HepG2 (cell line): ENCODE results near the gene C1QTNF6. TPM values are rescaled to one million over a fixed set of nuclear protein-coding genes. Genes with fewer than 3 reads are reported as not detected.

Experiments
- ATAC-seq: fragments of 200-7000 bp; cut with Tn5 transposase; 3 replicates; pipeline ENCODE4 v1.9.1; 2020; ENCODE audit warnings: mild to moderate bottlenecking, moderate library complexity
- BruUV-seq: library from RNA; stranded (reverse); fragments of 400-500 nt; replicated peaks from 2 replicates; lab custom pipeline; 2021; lab: Mats Ljungman, UMichigan
- CTCF ChIA-PET: fragments of 300-600 bp; formaldehyde crosslinking; extraction: SDS; loops from one replicate; lab custom pipeline; 2021; ENCODE audit warnings: low total read pairs, inconsistent platforms, low intra/inter-chr PET ratio; lab: Yijun Ruan, JAX
- POLR2A ChIA-PET: fragments of 350-600 bp; sonication (Branson Sonifier 250); formaldehyde crosslinking; loops from one replicate; lab custom pipeline; 2020; ENCODE audit warnings: antibody characterized with exemption, inconsistent platforms; lab: Yijun Ruan, JAX
- DNase-seq: peaks from one replicate; pipeline ENCODE4 v3.0.0-alpha.2; 2015; ENCODE audit warnings: low spot score
- FAIRE-seq: peaks from 3 replicates; lab custom pipeline; 2011; peaks lifted over from hg19 to GRCh38; lab: Jason Lieb, UNC
- H2AFZ ChIP-seq: one replicate; pipeline ENCODE4 v1.6.1; 2011; ENCODE audit warnings: low read length, inconsistent platforms
- H3K27ac ChIP-seq: fragments of 300-600 bp; 3 replicates; pipeline ENCODE4 v1.8.0; 2011; ENCODE audit warnings: mixed run types, mild to moderate bottlenecking, mixed read lengths, low read length, inconsistent platforms; ENCODE audit not compliant: insufficient read depth; ENCODE audit errors: extremely low read length
- H3K27me3 ChIP-seq, 2 experiments: fragments of 200-600 bp in 1 of 2; 2 replicates in 1 of 2; 3 replicates in 1 of 2; pipeline versions ENCODE4 v1.6.0 to v1.8.0; 2011; ENCODE audit warnings: low read length in 2 of 2, mild to moderate bottlenecking in 2 of 2, moderate library complexity in 2 of 2, inconsistent platforms in 1 of 2; ENCODE audit not compliant: insufficient read depth in 2 of 2, control insufficient read depth in 1 of 2
- H3K36me3 ChIP-seq, 2 experiments: fragments of 200-600 bp in 1 of 2; replicated peaks in 1 of 2; 2 replicates in 1 of 2; 3 replicates in 1 of 2; pipeline versions ENCODE4 v1.5.1 to v1.8.0; 2011; ENCODE audit warnings: low read length in 2 of 2, inconsistent platforms in 1 of 2; ENCODE audit not compliant: insufficient read depth in 2 of 2, control insufficient read depth in 1 of 2
- H3K4me1 ChIP-seq: 2 replicates; pipeline ENCODE4 v1.5.1; 2012; ENCODE audit warnings: low read length, inconsistent platforms; ENCODE audit not compliant: insufficient read depth
- H3K4me2 ChIP-seq: 2 replicates; pipeline ENCODE4 v1.6.0; 2011; ENCODE audit warnings: low read depth, low read length, inconsistent platforms
- H3K4me3 ChIP-seq, 3 experiments: fragments of 200-600 bp in 1 of 3; sonication (generic), shearing (Covaris generic) in 1 of 3; replicated peaks in 1 of 3; 2 replicates each; pipeline ENCODE4 v1.5.1; 2011 to 2016; ENCODE audit warnings: low read length in 3 of 3, inconsistent platforms in 2 of 3, low read depth in 2 of 3, mild to moderate bottlenecking in 2 of 3, control low read depth in 1 of 3, mixed read lengths in 1 of 3; ENCODE audit not compliant: insufficient read depth in 1 of 3
- H3K79me2 ChIP-seq: one replicate; pipeline ENCODE4 v1.6.1; 2011; ENCODE audit warnings: low read length, inconsistent platforms; ENCODE audit not compliant: insufficient read depth
- H3K9ac ChIP-seq: 2 replicates; pipeline ENCODE4 v1.6.0; 2011; ENCODE audit warnings: mild to moderate bottlenecking, low read depth, low read length, inconsistent platforms; ENCODE audit not compliant: insufficient read depth
- H3K9me3 ChIP-seq: 2 replicates; pipeline ENCODE4 v1.5.1; 2012; ENCODE audit warnings: mild to moderate bottlenecking, low read length
- H4K20me1 ChIP-seq: 2 replicates; pipeline ENCODE4 v1.6.0; 2011; ENCODE audit warnings: inconsistent platforms, mild to moderate bottlenecking, low read length, moderate library complexity; ENCODE audit not compliant: insufficient read depth
- FOSL1 ChIP-seq: sonication (generic); formaldehyde crosslinking; IDR thresholded peaks from 2 replicates; pipeline ENCODE4 v1.9.0; 2021; ENCODE audit warnings: missing genetic modification reagents, borderline replicate concordance
- HNF4G ChIP-seq, 2 experiments: sonication (generic) in 1 of 2; formaldehyde crosslinking in 1 of 2; IDR thresholded peaks; 2 replicates each; pipeline versions ENCODE4 v1.4.0 to v1.6.1; 2011 to 2020; ENCODE audit warnings: borderline replicate concordance in 2 of 2, low read depth in 2 of 2, mild to moderate bottlenecking in 2 of 2, low read length in 1 of 2, missing genetic modification reagents in 1 of 2, moderate library complexity in 1 of 2
- NR2F1 ChIP-seq, 2 experiments: fragments of 450-650 bp in 1 of 2; formaldehyde crosslinking in 1 of 2; IDR thresholded peaks; 2 replicates each; pipeline versions ENCODE4 v1.5.0 to v1.6.1; 2016 to 2020; ENCODE audit warnings: mild to moderate bottlenecking in 1 of 2, missing compliant biosample characterization in 1 of 2, missing genetic modification reagents in 1 of 2, moderate library complexity in 1 of 2
- NR2F2 ChIP-seq: IDR thresholded peaks from 2 replicates; pipeline ENCODE4 v1.6.1; 2012; ENCODE audit warnings: low read depth, inconsistent platforms, borderline replicate concordance
- SYNCRIP ChIP-seq: fragments of 200-400 bp; formaldehyde crosslinking; IDR thresholded peaks from 2 replicates; pipeline ENCODE4 v1.6.1; 2018; ENCODE audit warnings: mild to moderate bottlenecking, low read depth, low read length; ENCODE audit not compliant: insufficient read depth
- ZNF274 ChIP-seq: sonication (generic); formaldehyde crosslinking; IDR thresholded peaks from 2 replicates; pipeline ENCODE4 v1.5.1; 2020; ENCODE audit warnings: mild to moderate bottlenecking, missing genetic modification reagents
- ZNF737 ChIP-seq: sonication (generic); formaldehyde crosslinking; IDR thresholded peaks from 2 replicates; pipeline ENCODE4 v1.5.0; 2020; ENCODE audit warnings: missing genetic modification reagents, mild to moderate bottlenecking, borderline replicate concordance
- ZNF781 ChIP-seq: sonication (generic); formaldehyde crosslinking; IDR thresholded peaks from 2 replicates; pipeline ENCODE4 v1.5.1; 2020; ENCODE audit warnings: borderline replicate concordance, mild to moderate bottlenecking, missing genetic modification reagents; ENCODE audit errors: not compliant biosample characterization
- WGBS: methylation state at CpG from one replicate; pipeline ENCODE4 v1.1.6; 2017; ENCODE audit warnings: low lambda C conversion rate; 5-methylcytosine and 5-hydroxymethylcytosine counted together
- in situ Hi-C: cut with HindIII; loops from 2 replicates; pipeline ENCODE4 v1.10.0; 2017; ENCODE audit warnings: low pct_unique_long_range_greater_than_20kb; ENCODE audit not compliant: extremely low pct_ligation_motif_present
- intact Hi-C: fragments of 100-400 bp; cut with micrococcal nuclease; formaldehyde crosslinking; loops from one replicate; pipeline ENCODE4 v1.10.0; 2022; ENCODE audit not compliant: unreplicated experiment
- polyA plus RNA-seq, 8 experiments: library from polyadenylated mRNA; depleted of rRNA in 3 of 8; stranded (reverse) in 7 of 8; unstranded in 1 of 8; fragments of >200 nt; fragmentation: Illumina TruSeq in 4 of 8; extraction: Trizol in 4 of 8; gene quantifications; 2 replicates each; pipeline versions ENCODE4 v1.2.1 to v1.2.3, GENCODE V29; 2011 to 2016; ENCODE audit warnings: low read depth in 4 of 8, missing spikeins in 1 of 8, mixed read lengths in 1 of 8; ENCODE audit not compliant: insufficient read depth in 1 of 8
- total RNA-seq, 5 experiments: library from RNA; depleted of rRNA; stranded (reverse); fragments of >200 nt; fragmentation: Illumina TruSeq; extraction: Trizol; gene quantifications; 2 replicates each; pipeline ENCODE4 v1.2.3, GENCODE V29; 2016; ENCODE audit warnings: low read depth in 1 of 5
- TF ChIP-seq, protein P1 (sequence below): sonication (generic); formaldehyde crosslinking; IDR thresholded peaks from 2 replicates; pipeline ENCODE4 v1.5.0; 2020; ENCODE audit warnings: mild to moderate bottlenecking, missing genetic modification reagents
- TF ChIP-seq, protein P2 (sequence below): sonication (generic); formaldehyde crosslinking; IDR thresholded peaks from 2 replicates; pipeline ENCODE4; 2020; ENCODE audit warnings: missing genetic modification reagents, mild to moderate bottlenecking, borderline replicate concordance

C1QTNF6 gene
- total and polyA plus RNA-seq, 2 of the 13 experiments (the other 11 are each of a cell fraction or from before 2014, with no cell fraction given) = 2.7 to 6.9 TPM

DNA sequence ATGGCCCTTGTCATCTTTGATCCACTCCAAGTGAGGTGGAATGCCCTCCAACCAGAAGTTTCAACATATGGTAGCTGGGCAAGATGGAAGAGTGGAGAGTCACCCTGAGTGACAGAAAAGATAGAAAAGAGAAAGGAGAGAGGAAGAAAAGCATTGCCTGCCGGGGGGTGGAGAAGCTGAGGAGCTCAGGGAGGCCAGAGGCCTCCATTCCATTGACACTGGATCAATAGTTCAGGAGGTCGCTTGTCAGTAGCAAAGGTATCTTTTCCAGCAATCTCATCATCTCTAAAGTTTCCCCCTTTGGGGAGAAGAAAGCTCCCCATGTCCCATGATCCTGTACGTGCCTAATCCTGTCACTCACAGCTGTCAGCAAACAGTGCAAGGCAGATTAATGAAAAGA, 6.7 kb upstream of the C1QTNF6 start (continued):
- TF ChIP-seq NR2F2 = peak; percentile 43; the same call in 1 of the 2 replicates
- no peak for TF ChIP-seq ZNF781 (CRISPR knock-in tag)
- TF ChIP-seq HNF4G (IDR thresholded peaks at IDR 0.05; ENCODE audit: borderline replicate concordance, low read depth, low read length) = peak; percentile 49; the same call in 1 of the 2 replicates
- no peak for TF ChIP-seq HNF4G (CRISPR knock-in tag; IDR thresholded peaks at IDR 0.05; ENCODE audit: borderline replicate concordance, low read depth)
- no peak for TF ChIP-seq ZNF737
- TF ChIP-seq FOSL1 (CRISPR knock-in tag) = no peak
- peak in 1 of 2 experiments; percentile 47; a peak in 2 of 4 replicates for TF ChIP-seq NR2F1 (CRISPR knock-in tag; IDR thresholded peaks at IDR 0.05)
- TF ChIP-seq, protein P1, sequence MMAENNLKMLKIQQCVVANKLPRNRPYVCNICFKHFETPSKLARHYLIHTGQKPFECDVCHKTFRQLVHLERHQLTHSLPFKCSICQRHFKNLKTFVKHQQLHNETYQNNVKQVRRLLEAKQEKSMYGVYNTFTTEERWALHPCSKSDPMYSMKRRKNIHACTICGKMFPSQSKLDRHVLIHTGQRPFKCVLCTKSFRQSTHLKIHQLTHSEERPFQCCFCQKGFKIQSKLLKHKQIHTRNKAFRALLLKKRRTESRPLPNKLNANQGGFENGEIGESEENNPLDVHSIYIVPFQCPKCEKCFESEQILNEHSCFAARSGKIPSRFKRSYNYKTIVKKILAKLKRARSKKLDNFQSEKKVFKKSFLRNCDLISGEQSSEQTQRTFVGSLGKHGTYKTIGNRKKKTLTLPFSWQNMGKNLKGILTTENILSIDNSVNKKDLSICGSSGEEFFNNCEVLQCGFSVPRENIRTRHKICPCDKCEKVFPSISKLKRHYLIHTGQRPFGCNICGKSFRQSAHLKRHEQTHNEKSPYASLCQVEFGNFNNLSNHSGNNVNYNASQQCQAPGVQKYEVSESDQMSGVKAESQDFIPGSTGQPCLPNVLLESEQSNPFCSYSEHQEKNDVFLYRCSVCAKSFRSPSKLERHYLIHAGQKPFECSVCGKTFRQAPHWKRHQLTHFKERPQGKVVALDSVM (CRISPR knock-in tag) = peak; percentile 88

DNA sequence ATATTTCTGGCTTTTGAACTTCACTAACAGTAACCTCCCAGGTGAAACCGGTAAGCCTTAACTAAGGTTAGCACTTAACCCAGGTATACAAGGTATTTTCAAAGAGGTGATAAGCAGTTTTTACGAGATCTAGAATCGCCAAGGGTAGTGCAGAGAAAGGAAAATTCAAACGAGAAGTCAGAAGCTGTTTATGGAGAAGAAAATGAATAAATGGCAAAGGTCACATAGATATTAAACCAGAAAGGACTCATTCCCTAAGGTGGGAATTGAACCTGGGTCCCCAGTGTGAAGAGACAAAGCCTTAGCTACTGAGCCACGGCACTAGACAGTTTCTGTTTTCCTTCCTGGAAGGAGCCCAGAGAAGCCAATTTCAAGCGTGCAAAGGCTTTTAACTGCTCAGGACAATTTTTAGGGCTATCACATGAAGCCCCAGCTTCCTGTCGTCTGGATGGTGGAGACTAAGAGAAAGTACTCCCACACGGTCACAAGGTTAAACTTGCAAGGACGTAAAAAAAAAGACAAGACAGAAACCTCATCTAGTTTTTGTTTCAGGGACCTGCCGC, 5.7 kb upstream of the C1QTNF6 start:
- BruUV-seq = no TSS peak

More for the DNA sequence above, 5.7 kb upstream of the C1QTNF6 start:
- no peak for ATAC-seq
- Histone ChIP-seq H2AFZ (no peak overlapping the region), H3K27me3 (no peaks in the 10 kb centered on the region), H3K9ac (no peak overlapping the region), H4K20me1 (peaks cover 3% of the 10 kb centered on the region; the same call in 1 of the 2 replicates), H3K4me3 (no peak overlapping the region), H3K79me2 (no peaks in the 10 kb centered on the region), H3K27ac (no peak overlapping the region), H3K9me3 (no peaks in the 10 kb centered on the region), H3K4me1 (peaks cover 51% of the 10 kb centered on the region)
- CTCF ChIA-PET = no interaction called here
- WGBS = 60% methylated on average over 10 of the region's 10 CpGs
- in situ Hi-C loops = no loop called here
- TF ChIP-seq, protein P2, sequence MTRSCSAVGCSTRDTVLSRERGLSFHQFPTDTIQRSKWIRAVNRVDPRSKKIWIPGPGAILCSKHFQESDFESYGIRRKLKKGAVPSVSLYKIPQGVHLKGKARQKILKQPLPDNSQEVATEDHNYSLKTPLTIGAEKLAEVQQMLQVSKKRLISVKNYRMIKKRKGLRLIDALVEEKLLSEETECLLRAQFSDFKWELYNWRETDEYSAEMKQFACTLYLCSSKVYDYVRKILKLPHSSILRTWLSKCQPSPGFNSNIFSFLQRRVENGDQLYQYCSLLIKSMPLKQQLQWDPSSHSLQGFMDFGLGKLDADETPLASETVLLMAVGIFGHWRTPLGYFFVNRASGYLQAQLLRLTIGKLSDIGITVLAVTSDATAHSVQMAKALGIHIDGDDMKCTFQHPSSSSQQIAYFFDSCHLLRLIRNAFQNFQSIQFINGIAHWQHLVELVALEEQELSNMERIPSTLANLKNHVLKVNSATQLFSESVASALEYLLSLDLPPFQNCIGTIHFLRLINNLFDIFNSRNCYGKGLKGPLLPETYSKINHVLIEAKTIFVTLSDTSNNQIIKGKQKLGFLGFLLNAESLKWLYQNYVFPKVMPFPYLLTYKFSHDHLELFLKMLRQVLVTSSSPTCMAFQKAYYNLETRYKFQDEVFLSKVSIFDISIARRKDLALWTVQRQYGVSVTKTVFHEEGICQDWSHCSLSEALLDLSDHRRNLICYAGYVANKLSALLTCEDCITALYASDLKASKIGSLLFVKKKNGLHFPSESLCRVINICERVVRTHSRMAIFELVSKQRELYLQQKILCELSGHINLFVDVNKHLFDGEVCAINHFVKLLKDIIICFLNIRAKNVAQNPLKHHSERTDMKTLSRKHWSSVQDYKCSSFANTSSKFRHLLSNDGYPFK (CRISPR knock-in tag) = no peak
- TF ChIP-seq SYNCRIP (no peak), ZNF274 (no peak)
- TF ChIP-seq, all 625 proteins: peak for 0
- Histone ChIP-seq H3K36me3 (no peaks in the 10 kb centered on the region), H3K4me2 (no peak overlapping the region)
- DNase-seq (peak; percentile 43), FAIRE-seq (no peak)
- POLR2A ChIA-PET = interaction anchor here (1.3 kb wide), 1 partner anchor 15 kb away, joined by 3 read pairs; no protein-coding TSS in a partner anchor
- intact Hi-C loops = no loop called here
